HEK293 (cell line): Measurements from ENCODE around the gene DUSP16.
"Not testable (repeated sequence)": the region's sequence is repeated elsewhere in the genome, so short reads cannot be mapped to it uniquely, and the experiment has no call there.

Source experiments
- CTCF ChIA-PET: fragments of 350-600 bp; formaldehyde crosslinking; extraction: SDS; loops from one replicate; lab custom pipeline; 2021; ENCODE audit warnings: antibody characterized with exemption; lab: Yijun Ruan, JAX
- POLR2A ChIA-PET: fragments of 300-600 bp; formaldehyde crosslinking; extraction: SDS; loops from one replicate; lab custom pipeline; 2020; ENCODE audit warnings: antibody characterized with exemption, inconsistent platforms; lab: Yijun Ruan, JAX
- H3K27ac ChIP-seq: fragments of 200-500 bp; sonication (Bioruptor generic); 2 replicates; pipeline ENCODE4 v1.5.1; 2014; ENCODE audit warnings: low read depth, low read length, control low read depth, inconsistent platforms; ENCODE audit errors: extremely low read depth
- H3K36me3 ChIP-seq, 2 experiments: fragments of 200-500 bp in 1 of 2; sonication (Bioruptor generic) in 1 of 2; 1 replicate in 1 of 2; 2 replicates in 1 of 2; pipeline ENCODE4 v1.5.1; 2014 to 2017; ENCODE audit warnings: inconsistent platforms in 2 of 2, low read length in 2 of 2; ENCODE audit not compliant: control insufficient read depth in 2 of 2, insufficient read depth in 1 of 2
- H3K4me1 ChIP-seq: fragments of 200-500 bp; sonication (Bioruptor generic); 2 replicates; pipeline ENCODE4 v1.5.1; 2014; ENCODE audit warnings: mild to moderate bottlenecking, low read length, inconsistent platforms; ENCODE audit not compliant: control insufficient read depth, insufficient read depth
- H3K4me3 ChIP-seq: 2 replicates; pipeline ENCODE4 v1.5.1; 2011; ENCODE audit warnings: low read depth, mild to moderate bottlenecking, control low read depth, low read length, moderate library complexity
- H3K9me3 ChIP-seq: fragments of 200-500 bp; sonication (Bioruptor generic); 2 replicates; pipeline ENCODE4 v1.5.1; 2014; ENCODE audit warnings: low read depth, low read length, inconsistent platforms; ENCODE audit not compliant: control insufficient read depth, insufficient read depth
- GLIS1 ChIP-seq: fragments of 450-650 bp; formaldehyde crosslinking; IDR thresholded peaks from 2 replicates; pipeline ENCODE4 v1.5.1; 2016; ENCODE audit warnings: missing biosample characterization, missing genetic modification characterization
- KLF1 ChIP-seq: fragments of 450-650 bp; formaldehyde crosslinking; IDR thresholded peaks from 2 replicates; pipeline ENCODE4 v1.5.1; 2016; ENCODE audit warnings: missing biosample characterization, missing genetic modification characterization
- PBX3 ChIP-seq: sonication (generic); formaldehyde crosslinking; IDR thresholded peaks from 2 replicates; pipeline ENCODE4 v1.8.1; 2022; ENCODE audit warnings: mild to moderate bottlenecking, moderate library complexity, missing genetic modification reagents
- SP2 ChIP-seq: fragments of 450-650 bp; formaldehyde crosslinking; IDR thresholded peaks from 2 replicates; pipeline ENCODE4 v1.5.1; 2016; ENCODE audit warnings: missing biosample characterization, missing genetic modification characterization
- ZBTB7A ChIP-seq: fragments of 450-650 bp; formaldehyde crosslinking; IDR thresholded peaks from 2 replicates; pipeline ENCODE4 v1.5.1; 2016; ENCODE audit warnings: low read depth, missing biosample characterization, missing genetic modification characterization
- ZNF121 ChIP-seq: fragments of 450-650 bp; formaldehyde crosslinking; IDR thresholded peaks from 2 replicates; pipeline ENCODE4 v1.5.1; 2016; ENCODE audit warnings: missing biosample characterization, missing genetic modification characterization
- ZNF175 ChIP-seq: fragments of 450-650 bp; formaldehyde crosslinking; IDR thresholded peaks from 2 replicates; pipeline ENCODE4 v1.5.1; 2016; ENCODE audit warnings: missing biosample characterization, missing genetic modification characterization
- ZNF24 ChIP-seq: fragments of 450-650 bp; formaldehyde crosslinking; IDR thresholded peaks from 2 replicates; pipeline ENCODE4 v1.5.1; 2016; ENCODE audit warnings: missing biosample characterization, missing genetic modification characterization
- ZNF433 ChIP-seq: fragments of 450-650 bp; formaldehyde crosslinking; IDR thresholded peaks from 2 replicates; pipeline ENCODE4 v1.5.1; 2016; ENCODE audit warnings: missing biosample characterization, missing genetic modification characterization, low read depth
- ZNF449 ChIP-seq: fragments of 450-650 bp; formaldehyde crosslinking; IDR thresholded peaks from 2 replicates; pipeline ENCODE4 v1.5.1; 2017; ENCODE audit warnings: missing biosample characterization, mild to moderate bottlenecking, missing genetic modification characterization, moderate library complexity
- ZNF610 ChIP-seq: fragments of 450-650 bp; formaldehyde crosslinking; IDR thresholded peaks from 2 replicates; pipeline ENCODE4 v1.5.1; 2016; ENCODE audit warnings: missing biosample characterization, missing genetic modification characterization, borderline replicate concordance
- ZNF677 ChIP-seq: fragments of 450-650 bp; IDR thresholded peaks from 2 replicates; pipeline ENCODE4 v1.5.0; 2018; ENCODE audit warnings: missing biosample characterization, mild to moderate bottlenecking, missing genetic modification characterization, moderate library complexity
- ZSCAN5A ChIP-seq: fragments of 450-650 bp; formaldehyde crosslinking; IDR thresholded peaks from 2 replicates; pipeline ENCODE4 v1.5.1; 2016; ENCODE audit warnings: missing biosample characterization, missing genetic modification characterization
- TF ChIP-seq, protein P1 (sequence below): fragments of 450-650 bp; formaldehyde crosslinking; IDR thresholded peaks from 2 replicates; pipeline ENCODE4 v1.5.1; 2016; ENCODE audit warnings: missing biosample characterization, missing genetic modification characterization

The DUSP16 gene

DNA sequence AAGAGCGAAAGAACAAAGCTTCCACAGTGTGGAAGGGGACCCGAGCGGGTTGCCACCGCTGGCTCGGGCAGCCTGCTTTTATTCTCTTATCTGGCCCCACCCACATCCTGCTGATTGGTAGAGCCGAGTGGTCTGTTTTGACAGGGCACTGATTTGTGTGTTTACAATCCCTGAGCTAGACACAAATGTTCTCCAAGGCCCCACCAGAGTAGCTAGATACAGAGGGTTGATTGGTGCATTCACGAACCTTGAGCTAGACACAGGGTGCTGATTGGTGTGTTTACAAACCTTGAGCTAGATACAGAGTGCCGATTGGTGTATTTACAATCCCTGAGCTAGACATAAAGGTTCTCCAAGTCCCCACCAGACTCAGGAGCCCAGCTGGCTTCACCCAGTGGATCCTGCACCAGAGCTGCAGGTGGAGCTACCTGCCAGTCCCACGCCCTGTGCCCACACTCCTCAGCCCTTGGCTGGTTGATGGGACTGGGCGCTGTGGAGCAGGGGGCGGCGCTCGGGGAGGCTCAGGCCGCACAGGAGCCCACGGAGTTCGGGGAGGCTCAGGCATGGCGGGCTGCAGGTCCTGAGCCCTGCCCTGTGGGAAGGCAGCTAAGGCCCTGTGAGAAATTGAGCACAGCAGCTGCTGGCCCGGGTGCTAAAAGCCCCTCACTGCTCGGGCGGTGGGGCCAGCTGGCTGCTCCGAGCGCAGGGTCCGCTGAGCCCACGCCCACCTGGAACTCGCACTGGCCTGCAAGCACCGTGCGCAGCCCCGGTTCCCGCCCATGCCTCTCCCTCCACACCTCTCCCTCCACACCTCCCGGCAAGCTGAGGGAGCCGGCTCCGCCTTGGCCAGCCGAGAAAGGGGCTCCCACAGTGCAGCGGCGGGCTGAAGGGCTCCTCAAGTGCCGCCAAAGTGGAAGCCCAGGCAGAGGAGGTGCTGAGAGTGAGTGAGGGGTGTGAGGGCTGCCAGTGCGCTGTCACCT lies 90.4 kb downstream of the DUSP16 start:
- peaks cover 0 to 26% of the 10 kb centered on the region in 2 experiments; a peak in 1 of 3 replicates for H3K36me3 ChIP-seq
- CTCF ChIA-PET, H3K4me1 ChIP-seq, H3K4me3 ChIP-seq, H3K27ac ChIP-seq, H3K9me3 ChIP-seq, POLR2A ChIA-PET: not testable (repeated sequence)
- peak; percentile 14; the same call in 1 of the 2 replicates for TF ChIP-seq SP2 (tag by site-specific recombination)

GRCh38 chr12:12470751-12471306 lies 91.8 kb downstream of the DUSP16 start:
- no peak overlapping the region for H3K27ac ChIP-seq
- TF ChIP-seq ZNF610 (no peak), KLF1 (no peak), SP2 (tag by site-specific recombination) (no peak), ZNF449 (tag by site-specific recombination) (no peak), ZSCAN5A (tag by site-specific recombination) (no peak), ZNF677 (tag by site-specific recombination) (no peak), ZBTB7A (tag by site-specific recombination) (no peak), ZNF24 (no peak), ZNF433 (no peak), PBX3 (CRISPR knock-in tag) (no peak), GLIS1 (no peak), ZNF175 (tag by site-specific recombination) (no peak), ZNF121 (tag by site-specific recombination) (no peak)
- TF ChIP-seq, protein P1, sequence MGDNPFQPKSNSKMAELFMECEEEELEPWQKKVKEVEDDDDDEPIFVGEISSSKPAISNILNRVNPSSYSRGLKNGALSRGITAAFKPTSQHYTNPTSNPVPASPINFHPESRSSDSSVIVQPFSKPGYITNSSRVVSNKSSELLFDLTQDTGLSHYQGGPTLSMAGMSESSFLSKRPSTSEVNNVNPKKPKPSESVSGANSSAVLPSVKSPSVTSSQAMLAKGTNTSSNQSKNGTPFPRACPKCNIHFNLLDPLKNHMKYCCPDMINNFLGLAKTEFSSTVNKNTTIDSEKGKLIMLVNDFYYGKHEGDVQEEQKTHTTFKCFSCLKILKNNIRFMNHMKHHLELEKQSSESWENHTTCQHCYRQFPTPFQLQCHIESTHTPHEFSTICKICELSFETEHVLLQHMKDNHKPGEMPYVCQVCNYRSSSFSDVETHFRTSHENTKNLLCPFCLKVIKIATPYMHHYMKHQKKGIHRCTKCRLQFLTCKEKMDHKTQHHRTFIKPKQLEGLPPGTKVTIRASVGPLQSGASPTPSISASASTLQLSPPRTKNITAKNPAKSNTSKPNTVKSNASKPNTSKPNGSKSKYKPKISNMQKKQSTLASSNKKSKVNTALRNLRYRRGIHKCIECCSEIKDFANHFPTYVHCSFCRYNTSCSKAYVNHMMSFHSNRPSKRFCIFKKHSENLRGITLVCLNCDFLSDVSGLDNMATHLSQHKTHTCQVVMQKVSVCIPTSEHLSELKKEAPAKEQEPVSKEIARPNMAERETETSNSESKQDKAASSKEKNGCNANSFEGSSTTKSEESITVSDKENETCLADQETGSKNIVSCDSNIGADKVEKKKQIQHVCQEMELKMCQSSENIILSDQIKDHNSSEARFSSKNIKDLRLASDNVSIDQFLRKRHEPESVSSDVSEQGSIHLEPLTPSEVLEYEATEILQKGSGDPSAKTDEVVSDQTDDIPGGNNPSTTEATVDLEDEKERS = no peak
- TF ChIP-seq, all 188 proteins: peak for 0
- POLR2A ChIA-PET = no interaction called here
- CTCF ChIA-PET = no interaction called here
- Histone ChIP-seq H3K9me3 (no peaks in the 10 kb centered on the region), H3K4me3 (no peak overlapping the region), H3K4me1 (no peaks in the 10 kb centered on the region), H3K36me3 (peaks cover 0 to 11% of the 10 kb centered on the region in 2 experiments; a peak in 1 of 3 replicates)
